Stimulated activated CD4-positive, alpha-beta T cell treated with anti-CD3 and anti-CD28 coated beads, Interleukin-2, amount 100 ng/mL, for 24 hours (primary cell): ENCODE results near the gene DIPK1B.
A peak's percentile ranks its signal among the peaks of the same experiment; 100 is the strongest.
"Not testable (repeated sequence)": the region's sequence is repeated elsewhere in the genome, so short reads cannot be mapped to it uniquely, and the experiment has no call there.

Experiments used
- DNase-seq, 2 donors: peaks; one replicate each; pipeline ENCODE4 v3.0.0-alpha.2; 2020

The DIPK1B gene

DNA sequence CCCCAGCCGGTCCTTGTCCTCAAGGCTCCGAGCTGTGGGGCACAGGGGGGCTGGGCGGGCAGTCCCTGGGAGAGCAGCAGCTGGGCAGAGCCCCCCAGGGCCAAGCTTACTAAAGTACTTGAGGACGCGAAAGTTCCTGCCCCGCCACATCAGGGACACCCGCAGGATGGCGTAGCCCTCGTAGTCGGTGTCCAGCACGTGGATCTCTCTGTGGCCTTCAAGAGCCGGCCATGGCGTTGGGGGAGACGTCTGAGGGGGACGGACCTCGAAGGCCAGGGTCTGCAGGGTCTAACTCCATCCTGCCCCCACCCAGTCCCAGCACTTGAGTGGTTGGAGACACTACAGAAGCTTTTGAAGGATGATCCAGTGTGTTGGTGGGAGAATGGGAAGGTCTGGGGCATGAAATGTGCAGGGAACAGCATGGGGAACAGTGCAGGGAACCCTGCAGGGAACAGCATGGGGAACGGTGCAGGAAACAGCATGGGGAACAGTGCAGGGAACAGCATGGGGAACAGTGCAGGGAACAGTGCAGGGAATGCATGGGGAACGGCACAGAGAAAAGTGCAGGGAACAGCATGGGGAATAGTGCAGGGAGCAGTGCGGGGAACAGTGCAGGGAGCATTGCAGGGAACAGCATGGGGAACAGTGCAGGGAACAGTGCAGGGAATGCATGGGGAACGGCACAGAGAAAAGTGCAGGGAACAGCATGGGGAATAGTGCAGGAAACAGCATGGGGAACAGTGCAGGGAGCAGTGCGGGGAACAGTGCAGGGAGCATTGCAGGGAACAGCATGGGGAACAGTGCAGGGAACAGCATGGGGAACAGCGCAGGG lies 43.1 kb downstream of the DIPK1B start:
- not testable (repeated sequence) for DNase-seq

DNA sequence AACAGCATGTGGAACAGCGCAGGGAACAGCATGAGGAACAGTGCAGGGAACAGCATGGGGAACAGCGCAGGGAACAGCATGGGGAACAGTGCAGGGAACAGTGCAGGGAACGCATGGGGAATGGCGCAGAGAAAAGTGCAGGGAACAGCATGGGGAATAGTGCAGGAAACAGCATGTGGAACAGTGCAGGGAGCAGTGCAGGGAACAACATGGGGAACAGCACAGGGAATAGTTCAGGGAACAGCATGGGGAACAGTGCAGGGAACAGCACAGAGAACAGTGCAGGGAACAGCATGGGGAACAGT lies 43.7 kb downstream of the DIPK1B start:
- DNase-seq, result no peak

GRCh38 chr9:136756836-136757235 lies 44.5 kb downstream of the DIPK1B start:
- DNase-seq, result no peak

DNA sequence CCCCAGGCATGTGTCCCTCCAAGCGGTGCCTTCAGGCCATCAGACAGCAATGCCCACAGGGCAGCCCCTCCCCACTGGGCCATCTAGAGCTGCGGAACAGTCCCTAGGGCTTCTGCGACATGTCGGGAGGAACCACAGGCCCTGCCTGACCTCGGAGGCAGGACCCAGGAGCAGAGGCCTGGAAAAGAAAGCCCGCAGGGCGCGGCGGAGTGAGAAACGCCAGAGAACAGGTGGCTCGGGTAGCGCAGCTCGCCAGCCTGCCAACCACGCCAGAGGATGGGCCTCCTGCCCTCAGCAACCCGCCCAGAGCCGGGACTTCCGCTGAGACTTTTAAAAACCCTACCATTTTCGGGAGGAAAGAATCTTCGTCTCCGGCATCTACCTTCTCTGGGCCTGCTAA lies 45.0 kb downstream of the DIPK1B start:
- no peak for DNase-seq

- no peak for DNase-seq
Observed at GRCh38 chr9:136757751-136758140, 45.4 kb downstream of the DIPK1B start.

- DNase-seq, result no peak
Observed at GRCh38 chr9:136759001-136759400, 46.6 kb downstream of the DIPK1B start.

- no peak for DNase-seq
Observed at GRCh38 chr9:136759436-136760325, 47.3 kb downstream of the DIPK1B start.

- no peak for DNase-seq
Observed at GRCh38 chr9:136760424-136760823, 48.1 kb downstream of the DIPK1B start.

GRCh38 chr9:136760834-136761544 lies 48.6 kb downstream of the DIPK1B start:
- DNase-seq, result peak in 1 of 2 donors; percentile 52

GRCh38 chr9:136761545-136761981 lies 49.2 kb downstream of the DIPK1B start:
- no peak for DNase-seq

DNA sequence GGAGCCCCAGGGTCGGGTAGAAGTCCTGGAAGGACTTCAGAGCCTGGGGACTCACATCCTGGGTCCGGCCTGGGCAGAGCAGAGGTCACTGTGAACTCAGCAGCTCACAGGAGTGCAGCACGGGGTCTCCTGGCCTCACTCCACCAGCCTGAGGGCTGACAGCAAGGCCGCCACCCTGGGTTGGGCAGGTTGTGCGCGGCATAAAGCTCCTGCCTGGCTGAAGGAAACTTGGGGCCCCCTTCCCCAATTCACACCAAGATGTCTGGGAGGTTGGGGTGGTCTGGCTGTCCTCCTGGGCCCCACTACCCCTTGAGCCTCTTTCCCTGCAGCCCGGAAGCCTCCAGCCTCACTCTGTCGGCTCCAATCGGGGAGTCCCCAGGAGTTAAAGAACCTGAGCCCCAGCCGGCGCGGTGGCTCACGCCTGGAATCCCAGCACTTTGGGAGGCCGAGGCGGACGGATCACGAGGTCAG lies 49.9 kb downstream of the DIPK1B start:
- DNase-seq, result no peak

DNA sequence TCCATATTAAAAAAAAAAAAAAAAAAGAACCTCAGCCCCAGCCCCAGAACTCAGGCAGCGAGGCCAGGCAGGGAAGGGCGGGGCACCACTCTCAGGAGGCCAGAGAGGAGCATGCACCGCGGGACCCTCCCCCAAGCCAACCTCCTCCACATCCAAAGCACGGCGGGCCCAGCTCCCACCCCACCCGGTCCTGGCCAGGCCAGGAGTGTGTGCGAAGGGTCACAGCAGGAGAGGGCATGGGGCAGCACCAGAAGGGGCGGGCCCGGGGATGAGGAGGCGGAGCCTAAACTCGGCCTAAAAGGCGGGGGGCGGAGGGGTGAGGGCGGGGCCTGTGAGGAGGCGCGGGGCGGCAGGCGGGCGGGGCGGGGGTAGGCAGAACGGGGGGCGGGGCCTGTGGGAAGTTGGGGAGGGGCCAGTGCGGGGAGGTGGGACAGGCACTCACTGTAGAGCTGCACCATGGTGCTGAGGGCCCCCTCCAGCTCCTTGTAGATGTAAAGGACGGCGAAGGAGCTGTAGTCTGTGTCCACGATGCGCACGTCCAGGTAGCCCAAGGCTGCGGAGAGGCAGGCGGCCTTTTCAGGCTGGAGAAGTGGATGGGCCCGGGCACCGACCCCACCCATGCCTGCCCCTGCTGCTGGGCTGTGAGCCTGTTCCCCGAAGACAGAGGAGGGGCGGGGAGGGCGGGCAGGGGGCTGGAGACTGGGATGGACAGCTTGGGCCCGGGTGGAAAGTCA lies 50.7 kb downstream of the DIPK1B start:
- peak; percentile 54 to 71 for DNase-seq

DNA sequence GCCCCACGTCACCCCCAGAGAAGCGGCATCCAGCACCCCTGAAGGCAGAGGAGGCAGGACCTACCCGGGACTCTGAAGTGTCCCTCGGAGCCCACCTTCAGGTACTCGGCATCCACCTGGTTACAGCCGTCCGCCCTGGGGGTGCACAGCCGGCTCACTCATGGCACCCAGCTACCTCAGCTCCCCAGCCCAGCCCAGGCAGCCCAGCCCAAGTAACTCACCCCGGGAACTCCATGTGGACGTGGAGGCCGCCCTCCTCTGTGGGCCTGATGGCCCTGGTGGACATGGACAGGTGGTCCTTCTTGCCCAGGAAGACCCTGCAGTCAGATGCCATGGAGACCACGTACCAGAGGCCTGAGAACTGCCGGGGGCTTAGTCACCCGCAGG lies 51.3 kb downstream of the DIPK1B start:
- DNase-seq, result no peak

GRCh38 chr9:136764301-136764891 lies 52.0 kb downstream of the DIPK1B start, which contains the start of gene LCN15:
Gene LCN15, minus strand, starts transcription at chr9:136764518. Its CDS starts 30 bp downstream, at chr9:136764488.
- DNase-seq, result no peak

- DNase-seq, result no peak
Observed at GRCh38 chr9:136765041-136765440, 52.7 kb downstream of the DIPK1B start.

- not testable (repeated sequence) for DNase-seq
Observed at GRCh38 chr9:136765745-136766409, 53.5 kb downstream of the DIPK1B start.

GRCh38 chr9:136766410-136767120 lies 54.2 kb downstream of the DIPK1B start:
- DNase-seq, result peak; percentile 49 to 60

- peak; percentile 66 to 69 for DNase-seq
Observed at GRCh38 chr9:136769710-136770191, 57.4 kb downstream of the DIPK1B start.

GRCh38 chr9:136771907-136772415 lies 59.6 kb downstream of the DIPK1B start:
- no peak for DNase-seq

- peak in 1 of 2 donors; percentile 26 for DNase-seq
Observed at GRCh38 chr9:136773386-136774044, 61.1 kb downstream of the DIPK1B start.
